Hindlimb muscle (tissue), 1 donor: ENCODE data around the gene MLIP. TPM values are rescaled to one million over a fixed set of nuclear protein-coding genes. Genes with fewer than 3 reads are reported as not detected.

Source experiments
- DNase-seq: peaks from one replicate; pipeline ENCODE4 v3.0.0-alpha.2; 2013
- polyA plus RNA-seq: library from polyadenylated mRNA; unstranded; fragments of 120-200 nt; gene quantifications from one replicate; pipeline ENCODE4 v1.2.1, GENCODE V29; 2013; ENCODE audit not compliant: insufficient read length

Gene MLIP
- polyA plus RNA-seq, 1 donor: 80.6 TPM

DNA sequence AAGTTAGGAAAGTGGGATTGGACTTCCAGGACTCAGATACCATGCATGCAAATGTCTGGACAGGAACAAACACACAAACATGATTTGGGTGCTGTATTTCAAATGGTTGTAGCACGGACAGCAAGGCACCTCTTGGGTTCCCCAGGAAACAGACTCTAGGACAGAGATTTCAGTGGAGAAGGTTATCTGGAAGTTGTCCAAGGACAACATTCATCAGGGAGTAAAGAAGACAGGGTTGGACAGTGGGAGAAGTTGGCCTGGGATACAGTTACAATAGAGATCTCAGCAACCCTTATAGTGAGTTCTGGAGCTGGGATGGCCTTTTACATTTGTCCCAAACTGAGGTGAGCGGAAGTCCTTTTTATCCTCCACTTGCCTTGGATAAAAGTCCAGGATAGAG is 177.2 kb downstream of the MLIP start:
- DNase-seq: no peak

DNA sequence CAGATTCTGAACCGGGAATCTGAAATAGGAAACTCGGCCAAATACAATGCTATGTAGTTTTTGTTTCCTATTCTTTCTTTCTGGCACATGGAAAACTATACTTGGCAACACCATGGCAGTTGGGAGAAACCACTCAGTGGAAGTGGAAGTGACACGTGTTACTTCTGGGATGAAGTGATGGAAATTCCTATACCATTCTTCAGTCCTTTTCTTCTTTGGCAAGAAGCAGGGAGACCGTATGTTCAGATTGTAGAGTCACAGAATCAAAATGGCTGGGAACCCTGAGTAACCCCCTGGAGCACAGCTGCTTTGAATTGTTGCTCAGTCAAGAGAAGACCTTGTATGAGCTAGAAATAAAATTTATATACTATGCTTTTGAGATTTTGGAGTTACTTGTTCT is 178.2 kb downstream of the MLIP start:
- DNase-seq: peak; percentile 22

- no peak for DNase-seq
Measured at GRCh38 chr6:54291146-54291545, 179.9 kb downstream of the MLIP start.

- no peak for DNase-seq
Measured at GRCh38 chr6:54291738-54292137, 180.5 kb downstream of the MLIP start.

GRCh38 chr6:54294965-54295532 is 183.8 kb downstream of the MLIP start:
- DNase-seq: no peak

DNA sequence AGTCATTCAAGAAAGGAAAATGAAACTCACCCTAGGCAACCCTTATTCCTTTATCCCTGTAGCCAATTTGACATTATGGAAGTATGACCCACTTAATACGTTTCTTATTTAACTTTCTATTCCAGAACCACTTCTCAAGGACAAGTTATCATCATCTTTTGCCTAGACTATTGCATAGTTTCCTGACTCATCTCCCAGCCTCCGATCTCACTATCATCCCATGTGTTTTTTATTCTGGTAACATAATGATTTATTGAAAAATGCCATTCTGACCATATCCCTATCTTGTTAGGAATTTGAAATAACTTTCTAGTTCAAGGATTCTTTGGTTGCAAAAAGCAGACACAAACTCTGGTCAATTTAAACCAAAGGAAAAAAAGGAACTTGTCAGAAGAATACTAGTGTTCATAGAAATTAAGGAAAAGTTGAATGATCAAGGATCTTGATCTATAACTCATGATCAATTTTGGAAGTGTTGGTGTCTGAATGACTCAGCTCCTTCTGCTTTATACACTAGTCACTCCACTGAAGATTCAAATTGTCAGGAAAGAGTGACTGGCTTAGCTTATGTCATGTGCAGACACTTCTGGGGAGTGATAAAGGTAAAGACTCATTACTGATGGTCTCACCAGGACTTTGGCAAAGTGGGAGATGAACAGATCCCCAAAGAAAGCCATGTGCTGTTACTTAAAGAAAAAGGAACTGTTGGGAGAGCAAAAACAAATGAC is 188.5 kb downstream of the MLIP start:
- no peak for DNase-seq

DNA sequence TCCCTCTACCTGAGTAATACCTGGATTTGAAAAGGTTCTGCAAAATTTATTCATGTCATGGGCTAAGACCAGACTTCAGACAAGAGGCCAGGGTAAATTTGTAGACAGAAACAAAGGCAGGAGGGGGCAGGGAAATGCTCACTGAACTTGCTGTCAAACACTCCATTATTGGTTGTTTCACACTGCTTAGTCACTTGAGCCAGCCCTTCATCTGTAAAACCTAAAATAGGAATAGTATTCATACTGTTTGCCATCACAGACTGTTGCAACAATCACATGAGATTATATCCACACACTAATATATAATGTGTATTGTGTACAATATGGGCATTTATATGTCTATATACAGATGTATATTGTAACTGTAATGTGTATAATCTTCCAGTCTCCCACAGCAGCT is 190.5 kb downstream of the MLIP start:
- no peak for DNase-seq

DNA sequence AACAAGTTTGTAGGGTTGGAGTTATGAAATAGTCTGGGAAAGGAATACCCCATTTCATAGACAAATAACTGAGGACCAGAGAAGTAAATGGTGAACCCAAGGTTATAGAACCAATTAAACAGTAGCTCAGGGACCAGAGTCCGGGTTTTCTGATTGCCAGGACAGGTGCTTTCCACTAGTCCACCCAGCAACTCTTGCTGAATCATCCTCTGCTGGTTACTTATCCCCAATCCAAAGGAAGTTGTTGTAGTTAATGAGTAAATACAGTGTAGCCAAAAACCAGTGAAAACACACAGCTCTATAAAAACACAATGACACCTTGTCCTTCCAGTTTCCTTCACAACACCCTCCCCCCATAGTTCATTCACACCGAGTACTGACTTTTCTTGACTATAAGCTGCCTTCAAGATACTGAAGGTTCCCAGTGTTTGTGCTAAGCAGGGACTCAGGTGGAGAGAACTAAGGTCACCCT is 196.2 kb downstream of the MLIP start:
- no peak for DNase-seq

- no peak for DNase-seq
Measured at GRCh38 chr6:54308289-54308985, 197.2 kb downstream of the MLIP start, which contains the start of gene TINAG. Gene TINAG (plus strand): TSS chr6:54308441. CDS start chr6:54308551, 110 bp downstream.

DNA sequence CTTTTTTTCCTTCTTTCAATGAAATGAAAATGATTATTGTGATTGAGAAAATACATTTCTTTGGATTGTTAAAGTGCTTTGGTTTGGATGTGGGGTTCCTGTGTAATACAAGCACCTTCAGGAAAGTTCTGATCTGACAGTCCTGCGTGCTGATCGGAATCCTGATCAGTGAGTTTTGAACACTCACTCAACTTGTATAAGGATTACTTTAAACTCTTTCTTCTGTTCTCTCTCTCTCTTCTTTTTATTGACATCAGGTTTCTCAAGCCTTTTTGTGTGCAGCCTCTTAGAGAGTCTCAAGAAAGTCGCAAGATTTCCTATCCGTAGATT is 197.7 kb downstream of the MLIP start:
- DNase-seq: no peak

DNA sequence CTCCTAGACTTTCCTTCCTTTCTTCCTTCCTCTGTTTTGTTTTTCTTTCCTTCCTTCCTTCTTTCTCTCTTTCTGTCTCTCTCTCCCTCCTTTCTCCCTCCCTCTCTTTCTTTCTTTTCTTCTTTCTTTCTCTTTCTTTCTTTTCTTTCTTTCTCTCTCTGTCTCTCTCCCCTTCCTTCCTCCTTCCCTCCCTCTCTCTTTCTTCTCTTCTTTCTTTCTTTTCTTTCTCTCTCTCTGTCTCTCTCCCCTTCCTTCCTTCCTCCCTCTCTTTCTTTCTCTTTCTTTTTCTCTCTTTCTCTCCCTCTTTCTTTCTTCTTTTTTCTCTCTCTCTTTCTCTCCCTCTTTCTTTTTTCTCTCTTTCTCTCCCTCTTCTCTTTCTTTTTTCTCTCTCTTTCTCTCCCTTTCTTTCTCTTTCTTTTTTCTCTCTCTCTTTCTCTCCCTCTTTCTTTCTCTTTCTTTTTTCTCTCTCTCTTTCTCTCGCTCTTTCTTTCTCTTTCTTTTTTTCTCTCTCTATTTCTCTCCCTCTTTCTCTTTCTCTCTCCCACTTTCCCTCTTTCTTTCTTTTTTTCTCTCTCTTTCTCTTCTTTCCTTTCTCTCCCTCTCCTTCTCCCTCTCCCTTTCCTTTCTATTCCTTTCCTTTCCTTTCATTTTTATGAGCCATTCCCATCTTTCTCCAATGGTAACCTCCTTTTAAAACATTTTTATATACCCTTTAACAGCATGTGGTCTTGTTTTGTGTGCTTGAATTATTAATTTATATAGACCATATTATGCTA is 199.3 kb downstream of the MLIP start:
- no peak for DNase-seq

GRCh38 chr6:54315656-54316055 is 204.4 kb downstream of the MLIP start:
- DNase-seq: no peak

Other genes starting within 250 kb of the MLIP start
- gene TINAG, start 197.0 kb downstream of the MLIP start, polyA plus RNA-seq: not detected